GM04503 (cell line): ENCODE measurements around the gene NEGR1.

Experiments
- DNase-seq: peaks from one replicate; pipeline ENCODE4 v3.0.0-alpha.2; 2012; ENCODE audit warnings: low read depth

The NEGR1 gene

DNA sequence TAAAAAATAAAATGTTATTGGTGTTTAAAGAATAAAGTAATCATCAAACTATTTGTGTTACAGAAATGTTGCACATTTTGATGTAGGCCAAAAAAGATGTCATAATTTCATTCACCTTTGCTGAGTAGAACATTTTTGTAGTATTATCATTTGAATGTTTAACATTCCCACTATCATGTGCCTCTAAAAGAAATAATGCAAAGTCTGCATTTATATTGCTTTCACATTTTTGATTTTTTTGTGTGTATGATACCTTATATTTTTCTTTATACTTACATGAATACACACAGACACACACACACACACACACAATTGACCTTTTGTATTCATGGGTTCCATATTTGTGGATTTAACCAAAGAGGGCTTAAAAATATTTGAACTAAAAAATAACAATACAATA, 657.3 kb downstream of the NEGR1 start:
- DNase-seq = no peak

- no peak for DNase-seq
Measured at GRCh38 chr1:71623888-71624287, 658.5 kb downstream of the NEGR1 start.

- peak; percentile 33 for DNase-seq
Measured at GRCh38 chr1:71621785-71622184, 660.6 kb downstream of the NEGR1 start.

DNA sequence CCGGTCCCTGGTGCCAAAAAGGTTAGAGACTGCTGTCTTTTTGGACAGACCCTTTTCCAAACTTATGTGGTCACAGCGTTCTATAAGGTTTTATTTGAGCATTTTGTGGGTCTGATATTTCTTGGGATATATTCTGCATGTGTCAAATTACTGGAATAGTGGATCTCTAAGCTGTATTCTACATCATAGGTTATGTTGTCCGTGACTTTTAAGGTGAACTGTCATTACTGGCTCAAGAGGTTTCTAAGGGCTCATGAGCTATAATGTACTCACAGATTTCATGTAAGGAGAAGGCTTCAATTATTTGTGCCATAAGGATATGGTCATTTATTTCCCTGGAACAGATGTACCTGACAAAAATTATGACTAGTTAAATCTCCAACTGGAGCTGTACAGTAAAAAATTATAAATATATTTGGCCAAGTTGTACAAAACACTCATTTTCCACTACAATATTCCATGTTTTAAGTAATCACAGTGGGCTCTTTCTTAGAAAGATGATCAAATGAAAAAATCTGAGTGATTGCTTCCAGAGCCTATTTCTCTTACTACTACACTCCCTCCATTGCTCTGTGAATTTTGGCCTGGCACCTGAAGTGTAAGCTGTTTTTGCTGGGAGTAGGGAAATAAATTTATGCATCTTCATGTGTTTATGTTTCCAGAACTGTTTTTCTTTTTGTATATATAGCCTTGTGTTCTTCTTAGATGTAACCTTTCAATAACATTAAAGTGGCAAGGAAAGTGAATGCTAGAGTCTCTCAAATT, 663.4 kb downstream of the NEGR1 start:
- no peak for DNase-seq

- DNase-seq = no peak
Measured at GRCh38 chr1:71618191-71618590, 664.1 kb downstream of the NEGR1 start.

DNA sequence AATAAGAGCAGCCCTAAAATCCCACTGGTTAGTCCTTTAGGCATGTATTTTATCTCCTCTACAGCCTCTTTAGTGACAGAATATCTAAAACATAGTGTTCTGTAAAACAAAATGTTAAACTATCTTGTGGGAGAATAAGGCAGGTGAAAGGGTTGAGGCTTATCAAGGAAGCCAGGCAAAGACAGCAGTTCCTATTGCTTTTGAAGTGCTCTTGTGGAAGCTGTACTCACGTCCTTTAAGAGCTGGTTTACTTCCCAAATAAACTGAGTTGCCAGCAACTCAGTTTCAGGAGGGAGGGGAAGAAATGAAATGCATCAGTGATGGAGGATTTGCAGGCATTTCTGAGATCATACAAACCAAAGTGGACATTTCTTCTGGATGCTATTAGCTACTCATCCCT, 671.9 kb downstream of the NEGR1 start:
- DNase-seq = no peak

- DNase-seq = no peak
Measured at GRCh38 chr1:71603044-71603776, 679.1 kb downstream of the NEGR1 start.

GRCh38 chr1:71600023-71600422, 682.3 kb downstream of the NEGR1 start:
- no peak for DNase-seq

DNA sequence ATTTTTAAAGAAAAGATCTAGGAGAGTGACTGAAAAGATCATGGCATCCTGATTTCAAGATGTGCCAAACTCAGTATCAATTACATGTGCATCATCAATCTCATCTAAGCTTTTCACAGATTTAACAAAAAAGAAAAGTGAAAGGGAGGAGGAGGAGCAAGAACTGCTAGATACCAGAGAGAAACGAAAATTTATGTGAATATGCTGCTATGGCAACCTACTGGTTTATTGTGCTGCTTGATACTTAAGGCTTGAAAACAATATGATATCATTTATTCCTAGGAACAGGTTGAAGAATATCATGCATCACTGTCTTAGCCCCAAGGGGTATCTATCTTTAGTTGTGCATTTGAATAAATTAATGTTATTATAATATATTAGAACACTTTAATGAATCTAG, 683.0 kb downstream of the NEGR1 start:
- DNase-seq = no peak

GRCh38 chr1:71593523-71593922, 688.8 kb downstream of the NEGR1 start:
- no peak for DNase-seq

DNA sequence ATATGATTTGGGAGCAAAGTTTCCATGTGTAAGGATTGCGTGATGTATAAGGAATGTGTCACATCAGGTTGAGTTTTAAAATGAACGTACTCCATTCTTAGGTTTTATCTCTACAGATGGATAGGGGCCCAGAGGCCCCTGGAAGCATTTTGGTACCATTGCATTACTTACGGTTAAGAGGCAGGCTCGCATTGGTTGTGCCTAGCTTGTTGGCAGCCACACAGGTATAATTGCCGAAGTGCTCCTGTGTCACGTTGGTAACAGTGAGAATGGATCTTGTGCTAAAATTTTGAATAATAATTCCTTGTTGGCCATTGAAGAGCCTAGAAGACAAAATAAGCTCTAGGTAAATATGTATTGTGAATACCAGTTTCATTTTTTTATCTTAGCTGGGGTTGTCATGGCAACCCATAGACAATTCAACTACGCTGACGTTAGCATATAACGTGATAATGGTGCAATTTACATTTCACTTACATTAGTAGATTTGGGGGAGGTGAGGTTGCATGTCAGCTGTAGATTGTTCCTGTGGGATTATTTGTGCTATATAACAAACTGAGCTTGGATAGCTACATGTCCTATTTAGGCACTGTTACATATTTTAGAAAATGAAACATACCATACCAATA, 689.6 kb downstream of the NEGR1 start:
- DNase-seq = no peak

- no peak for DNase-seq
Measured at GRCh38 chr1:71589005-71589404, 693.3 kb downstream of the NEGR1 start.

DNA sequence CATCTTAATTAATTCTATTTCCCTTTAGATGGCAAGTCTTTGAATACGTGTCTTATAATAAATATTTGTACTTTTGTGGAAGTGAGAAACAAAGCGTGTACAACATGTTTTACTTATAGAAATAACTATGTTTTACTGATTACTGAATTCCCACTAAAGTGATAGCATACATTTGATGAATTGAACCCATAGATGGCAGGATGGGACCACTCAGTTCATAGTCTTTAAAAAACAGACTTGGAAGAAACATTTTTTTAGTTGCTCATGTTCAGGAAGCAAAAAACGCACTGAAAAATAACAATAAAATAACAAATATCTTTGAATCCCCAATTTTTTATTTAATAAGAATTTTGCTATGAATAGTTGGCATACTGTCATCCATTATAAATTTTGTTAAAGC, 694.4 kb downstream of the NEGR1 start:
- DNase-seq = no peak

- DNase-seq = no peak
Measured at GRCh38 chr1:71586030-71586429, 696.3 kb downstream of the NEGR1 start.

GRCh38 chr1:71583756-71584155, 698.6 kb downstream of the NEGR1 start:
- DNase-seq = no peak

- DNase-seq = no peak
Measured at GRCh38 chr1:71582673-71583072, 699.7 kb downstream of the NEGR1 start.

DNA sequence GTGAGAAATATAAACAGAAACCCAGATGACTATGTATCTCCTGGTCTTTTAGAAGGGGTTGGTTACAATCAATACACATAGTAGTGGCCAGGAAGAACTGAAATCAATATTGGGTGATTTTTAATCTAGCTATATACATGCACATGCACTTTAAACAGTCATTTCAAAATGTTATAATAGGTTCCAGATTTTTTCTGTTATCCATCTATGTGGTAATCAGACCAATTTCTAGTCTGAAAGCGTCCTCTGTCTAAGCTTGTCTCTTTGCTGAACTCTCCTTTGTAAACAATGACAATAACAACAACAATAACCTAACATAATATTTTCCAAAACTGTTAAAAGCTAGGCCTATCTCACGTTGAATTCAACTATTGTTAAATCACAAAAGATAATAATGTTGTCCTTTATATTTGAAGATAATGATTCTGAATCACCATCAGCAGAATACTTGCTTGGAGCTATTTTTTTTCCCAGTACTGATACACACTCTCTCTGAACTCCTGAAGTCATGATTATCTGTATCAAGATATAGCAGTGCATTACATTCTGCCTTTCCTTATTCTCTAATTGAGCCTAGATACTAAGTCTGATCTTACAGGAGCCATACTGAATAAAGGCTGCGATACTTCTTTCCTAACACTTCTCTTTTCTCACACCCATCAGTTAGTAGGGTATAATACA, 704.7 kb downstream of the NEGR1 start:
- DNase-seq = no peak

GRCh38 chr1:71572038-71572437, 710.3 kb downstream of the NEGR1 start:
- DNase-seq = no peak

DNA sequence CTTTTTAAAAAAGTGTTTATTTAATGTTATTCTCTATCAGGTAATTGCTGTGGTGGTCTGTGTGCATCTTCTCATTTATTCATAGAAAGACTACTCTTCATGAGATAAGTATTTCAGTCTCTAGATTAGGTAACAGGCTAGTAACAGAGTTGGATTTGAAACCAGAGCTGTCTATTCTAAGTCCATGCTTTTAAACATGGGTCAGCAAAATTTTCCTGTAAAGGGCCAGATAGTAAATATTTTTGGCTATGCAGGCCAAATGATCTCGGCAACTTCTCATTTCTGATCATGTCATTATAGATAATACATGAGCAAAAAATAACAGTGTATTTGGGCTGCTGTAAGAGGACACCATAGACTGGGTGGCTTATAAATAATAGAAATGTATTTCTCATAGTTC, 715.9 kb downstream of the NEGR1 start:
- no peak for DNase-seq

GRCh38 chr1:71565831-71566230, 716.5 kb downstream of the NEGR1 start:
- no peak for DNase-seq

DNA sequence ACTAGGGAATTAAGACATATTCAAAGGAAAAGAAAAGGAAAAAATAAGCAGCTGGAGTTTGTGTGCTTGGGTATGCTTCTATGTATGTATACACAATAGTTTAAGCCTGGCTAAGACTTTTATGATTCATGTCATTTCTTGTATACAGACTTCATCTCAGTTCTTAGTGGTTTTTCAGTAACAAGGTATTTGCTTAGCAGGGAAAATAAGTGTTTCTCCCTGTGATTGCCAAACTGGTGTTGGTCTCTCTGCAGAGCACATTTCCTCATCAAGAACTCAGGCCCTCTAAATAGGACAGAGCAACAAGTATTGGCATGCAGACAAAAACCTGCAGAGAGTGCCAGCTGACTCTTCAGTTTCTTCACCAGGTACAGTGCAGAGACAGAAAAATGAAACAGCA, 717.1 kb downstream of the NEGR1 start:
- peak; percentile 25 for DNase-seq

DNA sequence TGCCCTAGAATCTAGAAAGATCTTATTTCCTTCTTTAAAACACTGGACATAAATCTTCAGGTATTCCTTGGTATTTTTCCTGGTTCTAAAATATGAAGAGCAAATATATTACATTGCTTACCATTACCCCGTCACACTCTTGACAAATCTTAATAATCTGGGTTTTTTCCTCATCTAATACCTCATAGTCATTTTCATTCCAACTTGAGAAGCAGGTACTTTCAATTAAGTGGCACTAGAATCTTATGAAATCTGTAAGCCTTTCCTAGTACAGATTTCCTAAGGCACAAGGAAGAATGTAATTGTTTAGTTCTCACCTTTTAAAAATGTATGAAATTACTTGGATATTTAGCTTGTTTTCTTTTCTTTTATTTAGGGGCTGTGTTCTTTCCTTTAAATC, 720.0 kb downstream of the NEGR1 start:
- DNase-seq = no peak

DNA sequence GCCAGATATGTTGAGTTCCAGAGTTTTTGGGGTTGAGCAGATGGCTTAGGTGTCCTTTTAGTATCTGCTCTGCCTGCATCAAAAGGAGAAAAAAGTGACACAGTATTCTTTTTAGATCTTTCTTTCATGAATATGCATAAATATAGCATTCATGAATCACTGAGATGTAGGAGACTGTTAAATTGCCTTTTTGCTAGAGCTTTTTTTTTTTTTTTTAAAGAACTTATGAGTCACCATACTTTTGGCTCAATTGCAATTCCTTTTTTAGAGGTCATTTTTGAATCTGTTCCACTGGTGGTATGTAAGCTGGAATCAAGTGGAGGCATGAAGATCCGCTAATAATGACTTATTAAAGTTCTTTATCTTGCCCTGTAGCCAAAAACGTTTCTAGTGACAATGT, 720.6 kb downstream of the NEGR1 start:
- DNase-seq = peak; percentile 50
